GM18907 (cell line): ENCODE data around the gene SLC25A41.

Experiments
- ATAC-seq: cut with Tn5 transposase; IDR thresholded peaks from one replicate; pipeline ENCODE4 v1.9.1; 2021; ENCODE audit warnings: mild to moderate bottlenecking, moderate library complexity; ENCODE audit not compliant: unreplicated experiment

The SLC25A41 gene

DNA sequence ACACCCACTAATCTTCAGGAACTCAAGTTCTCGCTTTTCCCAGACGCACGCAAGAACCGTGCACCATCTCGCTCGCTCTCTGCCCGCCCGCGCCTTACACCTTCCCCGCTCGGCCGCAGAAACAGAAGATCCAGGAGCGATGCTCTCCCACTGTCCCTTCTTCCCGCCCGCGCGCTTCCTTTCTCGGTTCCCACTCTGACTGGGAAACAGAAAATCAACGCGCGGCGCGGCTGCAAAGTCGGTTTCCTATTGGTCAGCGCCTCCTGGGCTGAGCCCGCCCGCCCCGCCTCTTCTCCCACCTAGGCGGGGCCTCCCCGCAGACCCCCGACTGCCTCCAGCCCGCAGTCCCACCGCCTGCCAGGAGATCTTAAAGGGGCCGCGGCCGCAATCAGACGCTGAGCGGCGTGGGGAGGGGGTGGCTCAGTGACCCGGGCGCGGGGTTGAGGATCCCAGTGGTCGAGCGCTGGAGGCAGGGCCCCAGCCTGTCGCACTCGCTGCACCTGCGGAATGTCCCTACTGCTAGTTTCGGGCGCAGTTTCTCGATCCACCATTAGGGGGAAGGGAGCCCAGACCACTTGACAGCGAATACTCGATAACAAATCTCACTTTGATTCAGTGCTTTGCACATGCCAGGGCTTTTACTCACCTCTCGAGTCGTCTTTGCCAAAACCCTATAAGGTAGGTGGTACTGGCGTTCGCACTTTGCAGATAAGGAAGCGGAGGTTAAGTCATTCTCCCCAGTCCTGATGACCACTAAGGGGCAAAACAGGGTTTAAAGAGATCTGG lies 26.7 kb upstream of the SLC25A41 start:
- ATAC-seq = peak; percentile 78

DNA sequence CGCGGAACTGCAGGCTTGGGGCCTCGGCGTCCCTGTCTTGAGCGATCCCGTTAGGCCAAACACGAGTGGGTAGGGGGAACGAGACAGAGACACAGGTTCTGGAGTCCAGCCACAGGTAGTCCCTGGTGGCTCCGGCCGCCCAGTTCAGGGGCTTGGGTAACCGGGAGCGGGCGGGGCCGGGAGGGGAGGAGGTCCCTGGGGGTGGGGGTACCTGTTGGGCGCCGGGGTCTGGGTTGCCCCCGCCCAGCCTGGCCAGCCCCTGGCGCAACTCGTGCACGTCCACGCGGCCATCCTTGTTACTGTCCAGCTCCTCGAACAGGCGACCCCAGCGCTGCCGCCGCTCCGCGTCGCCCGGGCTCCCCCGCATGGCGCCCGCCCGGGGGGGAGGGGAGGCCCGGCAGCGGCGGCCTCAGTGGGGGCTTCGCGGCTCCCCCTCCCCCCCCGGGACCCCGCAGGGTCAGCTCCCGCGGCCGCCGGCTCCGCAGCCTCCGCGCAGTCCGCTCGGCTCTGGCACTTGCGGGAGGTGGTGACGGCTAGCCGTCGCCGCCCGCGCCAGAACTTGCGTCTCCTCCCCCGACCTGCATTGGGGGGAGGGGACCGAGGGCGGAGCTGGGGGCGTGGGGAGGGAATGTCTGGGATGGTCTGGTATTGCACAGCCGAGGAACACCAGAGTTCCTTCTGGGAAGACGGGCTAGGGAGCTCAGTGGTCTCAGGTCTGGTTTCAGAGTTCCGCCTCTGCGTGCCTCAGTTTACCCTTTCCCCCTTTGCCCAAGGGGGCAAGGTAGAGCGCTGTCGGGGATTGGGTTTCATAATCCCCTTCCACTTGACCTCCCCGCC lies 25.9 kb upstream of the SLC25A41 start, which contains the start of gene SLC25A23:
Gene SLC25A23, minus strand, starts transcription at position 531 of the 837 bp plus-strand sequence. Its CDS starts 164 bp downstream, at position 367.
- peak; percentile 38 for ATAC-seq

DNA sequence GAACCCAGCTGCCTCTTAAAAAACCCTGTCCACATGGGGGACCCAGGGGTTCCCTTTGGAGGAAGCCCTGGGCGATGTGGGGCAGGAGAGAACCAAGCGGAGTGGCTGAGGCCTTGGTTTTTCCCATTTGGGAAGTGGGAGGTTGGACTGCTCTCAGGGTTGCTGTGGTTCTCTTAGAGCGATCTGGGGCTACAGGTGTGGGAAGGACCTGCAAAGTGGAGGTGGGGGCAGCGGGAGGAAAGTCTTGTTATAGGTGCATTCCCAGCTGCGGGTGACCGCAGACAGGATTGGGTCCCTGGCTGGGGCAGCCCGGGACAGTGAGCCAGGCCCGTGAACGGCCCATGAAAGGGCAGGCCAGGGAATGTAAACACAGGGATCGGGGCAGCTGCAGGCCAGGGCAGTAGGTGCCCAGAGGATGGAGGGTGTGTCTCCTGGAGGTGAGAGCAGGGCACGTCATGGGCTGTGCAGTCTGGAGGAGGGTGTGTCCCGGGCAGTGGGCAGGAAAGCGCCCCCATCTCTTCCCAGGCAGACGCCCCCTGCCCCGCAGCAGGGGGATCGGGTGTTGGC lies 25.2 kb upstream of the SLC25A41 start:
- ATAC-seq = no peak

DNA sequence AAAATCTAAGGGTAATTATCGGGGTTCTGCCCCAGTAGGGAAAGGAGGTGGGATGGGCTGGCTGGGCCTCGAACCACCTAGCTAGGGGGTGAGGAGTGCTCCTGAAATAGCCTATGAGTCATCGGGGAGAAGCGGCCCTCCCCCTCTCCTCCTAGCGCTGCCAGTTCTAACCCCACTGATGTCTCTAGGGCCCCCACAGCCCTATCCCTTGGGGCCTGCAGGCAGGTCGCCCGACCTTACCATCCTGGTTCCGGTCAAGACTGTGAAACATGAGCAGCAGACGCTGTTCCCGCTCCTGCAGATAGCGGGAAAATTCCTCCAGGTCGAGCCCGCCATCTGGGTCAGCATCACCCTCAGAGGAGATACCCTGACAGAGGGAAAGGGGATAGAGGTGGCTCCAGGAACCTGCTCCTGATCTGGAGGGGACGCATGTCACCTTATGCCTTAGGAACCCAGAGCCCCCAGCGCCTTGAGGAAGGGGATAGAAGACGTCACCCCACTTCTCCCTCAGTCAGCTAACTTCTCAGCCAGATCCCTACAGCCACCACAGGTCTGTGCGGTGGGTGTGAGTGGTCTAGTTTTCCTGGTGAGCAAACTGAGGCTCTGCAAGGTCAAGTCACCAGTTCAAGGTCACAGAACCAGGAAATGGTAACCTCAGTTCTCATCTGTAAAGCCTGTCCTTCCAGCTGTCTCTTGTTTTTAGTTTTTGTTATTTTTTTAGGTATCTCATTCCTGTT lies 24.6 kb upstream of the SLC25A41 start:
- no peak for ATAC-seq

DNA sequence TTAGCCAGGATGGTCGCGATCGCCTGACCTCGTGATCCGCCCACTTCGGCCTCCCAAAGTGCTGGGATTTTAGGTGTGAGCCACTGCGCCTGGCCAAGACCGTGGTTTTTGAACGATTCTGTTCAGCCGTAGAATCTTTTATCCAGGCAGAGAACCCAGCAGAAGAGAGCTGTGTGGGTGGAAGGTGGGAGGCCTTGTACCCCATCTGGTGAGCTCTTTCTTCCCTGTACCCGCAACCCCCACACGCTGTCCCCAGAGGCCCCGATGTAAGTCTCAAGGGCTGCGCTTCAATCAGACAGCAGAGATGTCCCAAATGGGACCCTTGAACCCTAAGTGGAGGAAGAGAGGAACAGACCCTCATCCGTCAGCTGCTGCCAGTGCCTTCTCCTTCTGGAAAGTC lies 22.4 kb upstream of the SLC25A41 start:
- ATAC-seq = no peak

DNA sequence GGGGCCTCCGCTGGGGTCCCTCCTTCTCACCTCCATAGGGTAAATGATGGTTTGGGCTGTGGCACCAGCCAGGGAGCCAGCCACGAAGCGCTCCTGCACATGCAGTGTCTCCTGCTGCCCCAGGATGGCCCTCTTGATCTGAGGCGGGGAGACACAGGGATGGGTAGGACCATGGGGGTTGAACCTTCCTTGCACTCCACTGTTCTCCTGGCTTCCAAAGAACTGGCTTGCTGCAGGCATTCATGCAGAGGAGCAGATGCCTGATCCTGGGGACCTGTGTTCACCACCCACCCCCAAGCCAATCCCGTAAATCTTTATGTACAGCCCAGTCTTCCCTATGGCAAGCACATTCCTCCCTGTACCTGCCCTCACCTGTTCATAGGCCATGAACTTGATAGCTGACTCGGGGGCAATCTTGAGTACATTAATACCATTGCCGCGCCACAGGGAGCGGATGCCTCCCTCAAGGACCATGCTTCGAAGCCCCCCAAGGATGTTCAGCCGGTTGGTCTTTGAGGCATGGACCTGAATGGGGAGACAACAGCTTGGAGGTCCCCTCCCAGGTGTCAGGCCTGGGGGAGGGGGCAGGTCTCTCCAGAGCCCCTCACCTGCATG lies 20.5 kb upstream of the SLC25A41 start:
- ATAC-seq = no peak

DNA sequence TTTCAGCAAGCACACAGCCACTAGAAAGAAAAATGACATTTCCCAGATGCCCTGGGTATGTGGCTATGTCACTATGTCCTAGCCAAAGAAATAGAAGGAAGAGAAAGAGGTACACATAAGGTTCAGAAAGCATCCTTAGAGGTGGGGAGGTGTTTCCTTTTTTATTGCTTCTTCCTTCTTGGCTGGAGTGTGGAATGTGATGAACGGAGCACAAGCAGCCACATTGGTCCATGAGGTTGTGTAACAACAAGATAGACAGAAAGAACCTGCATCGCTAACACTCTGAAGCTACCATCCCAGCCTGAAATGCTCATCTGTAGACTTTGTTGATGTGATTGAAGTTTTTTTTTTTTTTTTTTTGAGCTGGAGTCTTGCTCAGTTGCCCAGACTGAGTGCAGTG lies 19.3 kb upstream of the SLC25A41 start:
- no peak for ATAC-seq

DNA sequence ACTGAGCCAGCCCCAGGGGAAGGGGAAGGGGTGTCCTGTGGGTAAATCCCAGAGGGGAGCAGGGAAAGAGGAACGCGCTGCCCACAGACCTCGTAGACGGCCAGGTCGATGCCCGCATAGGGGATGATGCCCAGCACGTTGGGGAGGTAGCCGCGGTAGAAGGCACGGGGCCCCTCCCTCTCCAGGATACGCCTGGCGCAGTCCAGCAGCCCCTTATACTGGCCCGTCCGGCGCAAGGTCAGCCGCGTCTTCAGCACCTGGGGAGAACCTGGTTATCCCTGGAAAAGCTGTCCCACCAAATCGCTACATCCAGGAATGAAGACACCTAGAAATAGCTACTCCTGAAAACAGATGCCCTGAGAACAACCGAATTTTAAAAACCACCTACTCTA lies 18.7 kb upstream of the SLC25A41 start:
- no peak for ATAC-seq

DNA sequence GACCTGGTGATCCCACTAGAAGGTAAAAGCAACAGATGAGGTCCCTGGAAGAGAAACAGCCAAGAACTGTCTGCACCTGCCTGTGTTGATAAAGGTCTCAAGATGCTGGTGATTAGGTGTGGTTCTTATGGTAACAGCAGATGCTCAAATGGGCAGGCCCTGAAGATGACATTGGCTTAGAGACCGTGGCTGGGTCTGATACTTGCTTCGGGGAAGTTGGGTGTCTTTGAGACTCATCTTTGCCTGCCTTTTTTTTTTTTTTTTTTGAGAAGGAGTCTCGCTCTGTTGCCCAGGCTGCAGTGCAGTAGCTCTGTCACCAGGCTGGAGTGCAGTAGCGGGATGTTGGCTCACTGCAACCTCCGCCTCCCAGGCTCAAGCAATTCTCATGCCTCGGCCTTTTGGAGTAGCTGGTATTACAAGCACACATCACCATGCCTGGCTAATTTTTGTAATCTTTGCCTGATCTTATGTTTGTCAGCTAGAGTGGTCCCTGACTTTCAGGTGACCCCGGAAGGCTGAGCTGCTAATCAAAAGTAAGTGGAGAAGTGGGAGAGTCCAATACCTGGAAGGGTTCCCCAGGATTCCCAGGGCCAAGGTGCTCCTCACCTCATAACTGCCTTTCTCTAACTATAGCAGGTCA lies 18.1 kb upstream of the SLC25A41 start:
- ATAC-seq = no peak

DNA sequence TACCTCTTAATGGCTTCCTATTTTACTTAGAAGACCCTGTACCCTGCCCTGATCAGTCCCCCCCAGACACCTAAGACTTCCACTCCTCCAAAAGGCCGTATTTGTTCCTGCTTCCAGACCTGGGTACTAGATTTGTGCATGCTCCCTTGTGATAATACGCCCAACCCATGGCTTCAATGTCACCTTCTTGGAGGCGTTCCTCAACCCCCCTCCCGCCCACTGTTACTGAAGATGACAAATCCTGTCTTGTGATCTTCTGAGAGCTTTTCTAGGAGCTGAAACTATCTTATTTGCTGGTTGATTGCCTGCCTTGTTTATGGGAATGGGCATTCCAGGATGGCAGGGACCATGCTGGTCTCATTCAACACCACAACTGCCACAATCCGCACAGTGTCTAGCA lies 16.6 kb upstream of the SLC25A41 start:
- no peak for ATAC-seq

DNA sequence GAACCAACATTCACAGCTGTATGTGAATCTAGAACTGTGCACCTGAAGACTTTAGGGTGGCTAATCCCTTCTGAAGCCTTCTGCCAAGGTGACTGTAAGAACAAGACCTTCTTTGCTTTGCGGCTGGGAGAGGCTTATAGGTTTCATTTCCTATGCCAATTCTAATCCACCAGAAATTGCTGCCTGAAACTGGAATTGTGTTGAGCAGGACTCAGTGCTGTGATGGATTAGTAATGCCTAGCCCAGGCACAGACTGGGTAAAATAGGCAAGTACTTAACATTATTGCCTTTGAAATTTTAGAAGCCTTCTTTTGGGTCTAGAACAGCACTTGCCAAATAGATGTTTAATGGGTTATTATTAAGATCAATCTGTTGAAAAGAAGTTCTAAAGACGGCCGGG lies 14.5 kb upstream of the SLC25A41 start:
- no peak for ATAC-seq

DNA sequence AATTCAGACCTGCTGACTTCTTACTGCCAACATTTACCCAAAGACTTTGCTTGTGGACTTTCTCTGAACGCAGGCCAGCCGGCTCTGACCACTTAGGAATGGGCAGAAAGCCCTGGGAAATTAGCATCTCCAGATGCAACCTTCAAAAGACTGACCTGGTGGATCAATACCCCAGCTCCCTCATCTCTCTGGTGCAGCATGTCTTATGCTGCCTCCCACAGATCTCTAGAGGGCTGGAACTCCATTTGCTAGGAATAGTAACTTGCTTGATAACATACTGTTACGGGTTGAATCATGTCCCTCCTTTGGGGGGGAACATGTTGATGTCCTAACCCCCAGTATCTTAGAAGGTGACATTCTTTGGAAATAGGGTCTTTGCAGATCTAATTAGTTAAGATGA lies 12.9 kb upstream of the SLC25A41 start:
- no peak for ATAC-seq

DNA sequence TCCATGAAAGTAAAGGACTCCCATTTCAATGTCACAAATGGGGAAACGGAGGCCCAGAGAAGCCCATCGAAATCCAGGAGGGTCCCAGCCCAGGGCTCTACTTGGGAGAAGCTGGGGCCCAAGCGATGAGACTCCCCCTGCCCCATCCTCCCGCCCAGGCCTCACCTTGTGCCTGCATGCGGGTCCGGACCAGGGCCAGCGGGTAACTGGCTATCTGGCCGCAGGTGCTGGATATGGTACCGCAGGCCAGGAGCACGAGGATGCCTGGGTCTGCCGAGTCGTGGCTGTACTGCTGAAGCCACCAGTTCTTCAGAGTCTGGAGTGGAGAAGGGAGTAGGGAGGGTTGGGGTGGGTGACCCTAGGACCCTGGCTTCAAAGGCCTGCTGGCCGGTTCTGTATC lies 10.4 kb upstream of the SLC25A41 start:
- ATAC-seq = no peak

DNA sequence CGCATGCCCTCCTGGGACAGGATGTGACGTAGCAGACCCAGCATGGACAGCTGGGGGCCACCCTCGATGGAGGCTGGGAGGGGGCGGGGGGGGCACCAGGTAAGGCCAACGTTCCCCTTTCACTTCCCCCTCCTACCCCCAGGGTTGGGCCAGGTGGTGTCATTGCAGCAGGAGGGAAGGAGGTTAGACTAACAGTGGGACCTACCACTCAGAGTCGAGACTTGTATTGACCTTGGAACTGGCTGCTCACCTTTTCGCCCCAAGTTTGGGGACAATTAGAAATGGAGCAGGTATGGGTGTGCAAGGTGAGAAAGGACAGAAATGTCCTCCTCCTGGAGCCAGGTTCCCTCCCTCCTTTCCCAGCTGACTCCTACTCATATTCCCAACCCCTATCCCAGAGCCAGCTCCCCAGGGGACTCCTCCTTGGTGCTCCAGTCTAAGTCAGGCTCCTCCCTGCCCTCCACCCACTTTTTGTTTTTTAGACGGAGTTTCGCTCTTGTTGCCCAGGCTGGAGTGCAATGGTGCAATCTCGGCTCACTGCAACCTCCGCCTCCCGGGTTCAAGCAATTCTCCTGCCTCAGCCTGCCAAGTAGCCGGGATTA lies 8.6 kb upstream of the SLC25A41 start:
- no peak for ATAC-seq

DNA sequence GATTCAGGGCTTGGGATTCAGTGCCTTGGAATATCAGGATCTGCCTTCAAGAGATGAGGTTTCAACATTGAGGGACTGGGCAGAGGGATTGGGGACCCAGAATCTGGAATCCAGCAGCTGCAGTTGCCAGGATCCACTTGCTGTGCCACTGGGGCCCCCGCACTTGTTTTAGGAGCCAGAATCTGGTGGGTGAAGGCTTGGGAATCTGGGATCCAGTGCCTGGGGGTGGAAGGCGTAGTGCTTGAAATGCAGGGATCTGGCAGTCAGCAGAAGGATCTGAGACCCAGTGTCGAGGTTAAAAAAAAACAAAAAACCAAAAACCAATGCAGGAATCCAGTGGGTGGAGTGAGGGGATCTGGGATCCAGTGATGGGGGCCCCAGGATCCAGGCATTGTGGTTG lies 7.3 kb upstream of the SLC25A41 start:
- ATAC-seq = no peak

DNA sequence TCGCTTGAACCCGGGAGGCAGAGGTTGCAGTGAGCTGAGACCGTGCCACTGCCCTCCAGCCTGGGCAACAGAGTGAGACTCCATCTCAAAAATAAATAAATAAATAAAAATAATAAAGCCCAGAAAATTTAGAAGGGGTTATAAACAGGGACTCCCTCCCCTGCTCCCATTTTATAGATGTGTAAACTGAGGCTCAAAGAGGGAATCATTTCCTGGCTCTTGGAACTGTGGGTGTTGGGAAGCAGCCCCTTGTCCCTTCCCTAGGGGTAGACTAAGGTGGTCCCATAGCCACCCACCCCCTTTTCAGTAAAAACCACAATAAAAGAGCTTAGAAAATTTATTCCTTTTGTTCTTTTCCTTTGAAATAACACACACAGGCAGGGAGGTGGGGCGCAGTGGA lies 6.2 kb upstream of the SLC25A41 start:
- ATAC-seq = no peak

DNA sequence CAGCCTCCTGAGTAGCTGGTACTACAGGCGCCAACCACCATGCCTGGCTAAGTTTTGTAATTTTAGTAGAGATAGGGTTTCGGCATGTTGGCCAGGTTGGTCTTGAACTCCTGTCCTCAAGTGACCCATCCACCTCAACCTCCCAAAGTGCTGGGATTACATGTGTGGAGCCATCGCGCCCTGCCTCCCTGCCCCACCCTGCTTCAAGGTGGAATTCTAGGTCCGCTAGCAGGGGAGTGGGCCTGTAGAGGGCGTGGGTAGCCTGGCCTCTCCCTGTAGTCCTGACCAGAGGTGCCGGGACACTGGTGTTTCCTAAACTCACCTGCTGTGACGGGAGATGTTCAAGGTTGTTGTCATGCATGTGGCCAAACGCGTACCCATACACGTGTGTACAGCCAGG lies 398 bp downstream of the SLC25A41 start:
- no peak for ATAC-seq

DNA sequence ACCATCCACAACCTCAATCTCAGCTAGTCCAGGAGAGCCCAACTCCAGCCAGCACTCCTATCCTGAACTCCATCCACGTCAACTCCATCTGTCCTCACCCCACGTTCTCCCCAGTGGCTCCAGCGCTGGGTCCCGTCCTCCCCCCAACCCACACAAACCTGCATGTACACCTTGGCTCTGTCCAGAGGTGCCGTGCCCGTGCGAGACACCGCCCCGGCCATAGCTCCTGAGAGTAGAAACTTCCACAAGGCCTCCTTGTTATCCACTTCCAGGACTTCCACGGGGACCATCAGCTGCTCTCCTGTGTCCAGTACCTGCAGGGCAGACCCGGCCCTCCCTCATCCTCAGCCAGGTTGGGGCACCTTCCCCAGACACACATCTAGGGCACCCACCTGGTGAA lies 1.7 kb downstream of the SLC25A41 start:
- ATAC-seq = no peak

DNA sequence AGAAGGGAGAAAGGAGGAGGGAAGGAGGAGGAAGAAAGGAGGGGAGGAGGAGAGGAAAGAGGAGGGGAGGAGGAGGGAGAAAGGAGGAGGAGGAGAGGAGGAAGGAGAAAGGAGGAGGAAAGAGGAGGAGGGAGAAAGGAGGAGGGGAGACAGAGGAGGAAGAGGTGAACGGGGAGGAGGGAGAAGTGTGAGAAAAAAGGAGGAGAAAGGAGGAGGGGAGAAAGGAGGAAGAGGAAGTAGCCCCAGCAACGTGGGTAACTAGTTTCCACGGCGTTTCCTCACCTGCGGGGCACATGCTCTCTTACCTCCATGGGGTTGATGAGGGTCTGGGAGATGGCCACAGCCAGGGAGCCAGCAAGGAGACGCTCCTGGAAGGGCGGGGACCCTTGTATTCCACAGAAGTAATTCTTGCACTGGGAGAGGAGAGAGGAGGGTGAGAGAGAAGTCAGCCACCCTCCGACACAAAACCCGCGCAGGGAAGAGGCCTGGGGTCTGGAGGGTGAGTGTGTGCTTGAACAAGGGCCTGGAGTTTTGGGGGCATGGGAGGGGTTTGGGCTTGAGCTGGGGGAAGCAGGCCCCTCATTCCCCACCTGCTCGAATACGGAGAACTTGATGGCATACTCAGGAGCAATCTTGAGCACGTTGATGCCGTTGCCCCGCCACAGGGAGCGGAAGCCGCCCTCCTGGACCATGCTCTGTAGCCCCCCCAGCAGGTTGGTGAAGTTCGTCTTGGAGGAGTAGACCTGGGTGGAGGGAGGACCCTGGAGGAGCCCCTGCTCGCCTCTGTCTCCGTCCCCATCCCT lies 3.9 kb downstream of the SLC25A41 start:
- no peak for ATAC-seq
